H9 (cell line): ENCODE data around the gene B4GALNT4. TPM values are rescaled to one million over a fixed set of nuclear protein-coding genes. Genes with fewer than 3 reads are reported as not detected.

Source experiments
- DNase-seq: peaks from one replicate; pipeline ENCODE4 v3.0.0-alpha.2; 2017
- H2AFZ ChIP-seq: one replicate; pipeline ENCODE4 v1.6.1; 2013; ENCODE audit warnings: mild to moderate bottlenecking, low read length, control low read depth, moderate library complexity
- H2AK5ac ChIP-seq: 2 replicates; pipeline ENCODE4 v1.6.1; 2013; ENCODE audit warnings: low read length, control low read depth, mixed read lengths; ENCODE audit not compliant: insufficient read length
- H2BK120ac ChIP-seq: one replicate; pipeline ENCODE4 v1.6.1; 2013; ENCODE audit warnings: low read depth, mild to moderate bottlenecking, low read length, control low read depth, inconsistent platforms; ENCODE audit not compliant: poor library complexity, severe bottlenecking
- H2BK12ac ChIP-seq: 2 replicates; pipeline ENCODE4 v1.6.1; 2013; ENCODE audit warnings: low read length, control low read depth, mixed read lengths, low read depth; ENCODE audit not compliant: insufficient read length
- H2BK15ac ChIP-seq: 2 replicates; pipeline ENCODE4 v1.6.1; 2013; ENCODE audit warnings: low read depth, low read length, control low read depth
- H2BK20ac ChIP-seq: one replicate; pipeline ENCODE4 v1.6.1; 2013; ENCODE audit warnings: low read depth, mild to moderate bottlenecking, low read length, control low read depth, inconsistent platforms; ENCODE audit not compliant: poor library complexity, severe bottlenecking
- H2BK5ac ChIP-seq: 2 replicates; pipeline ENCODE4 v1.6.1; 2013; ENCODE audit warnings: low read length, control low read depth, mixed read lengths; ENCODE audit not compliant: insufficient read length
- H3K14ac ChIP-seq: 2 replicates; pipeline ENCODE4 v1.6.1; 2013; ENCODE audit warnings: low read length, control low read depth; ENCODE audit not compliant: insufficient read depth
- H3K18ac ChIP-seq: 2 replicates; pipeline ENCODE4 v1.6.1; 2013; ENCODE audit warnings: low read depth, mild to moderate bottlenecking, mixed read lengths, low read length, control low read depth; ENCODE audit not compliant: insufficient read length
- H3K23ac ChIP-seq: 2 replicates; pipeline ENCODE4 v1.6.1; 2013; ENCODE audit warnings: low read length, control low read depth, mixed read lengths, low read depth; ENCODE audit not compliant: insufficient read length
- H3K23me2 ChIP-seq: 2 replicates; pipeline ENCODE4 v1.6.1; 2013; ENCODE audit warnings: low read depth, mild to moderate bottlenecking, mixed read lengths, low read length, control low read depth; ENCODE audit not compliant: insufficient read length, poor library complexity, severe bottlenecking
- H3K27ac ChIP-seq: 2 replicates; pipeline ENCODE4 v1.5.1; 2013; ENCODE audit warnings: low read length, control low read depth, mixed read lengths, low read depth; ENCODE audit not compliant: insufficient read length
- H3K27me3 ChIP-seq: 2 replicates; pipeline ENCODE4 v1.6.1; 2013; ENCODE audit warnings: low read length, control low read depth, inconsistent platforms; ENCODE audit not compliant: insufficient read depth
- H3K4ac ChIP-seq: 2 replicates; pipeline ENCODE4 v1.6.1; 2013; ENCODE audit warnings: low read depth, mild to moderate bottlenecking, control low read depth, inconsistent platforms, low read length, moderate library complexity
- H3K4me1 ChIP-seq: 2 replicates; pipeline ENCODE4 v1.6.1; 2013; ENCODE audit warnings: low read length, control low read depth, inconsistent platforms; ENCODE audit not compliant: insufficient read depth
- H3K4me2 ChIP-seq: 2 replicates; pipeline ENCODE4 v1.6.1; 2013; ENCODE audit warnings: low read length, control low read depth, mixed read lengths; ENCODE audit not compliant: insufficient read length, insufficient read depth
- H3K56ac ChIP-seq: 2 replicates; pipeline ENCODE4 v1.6.1; 2013; ENCODE audit warnings: low read depth, mild to moderate bottlenecking, mixed read lengths, low read length, control low read depth; ENCODE audit not compliant: insufficient read length
- H3K79me1 ChIP-seq: 2 replicates; pipeline ENCODE4 v1.6.1; 2013; ENCODE audit warnings: low read depth, mild to moderate bottlenecking, moderate library complexity, low read length, control low read depth, inconsistent platforms; ENCODE audit not compliant: insufficient read depth, poor library complexity, severe bottlenecking
- H3K79me2 ChIP-seq: 2 replicates; pipeline ENCODE4 v1.6.1; 2013; ENCODE audit warnings: low read length, control low read depth, inconsistent platforms; ENCODE audit not compliant: insufficient read depth
- H3K9ac ChIP-seq: 2 replicates; pipeline ENCODE4 v1.6.1; 2013; ENCODE audit warnings: low read length, control low read depth, mixed read lengths; ENCODE audit not compliant: insufficient read length; ENCODE audit errors: extremely low read depth
- H3K9me3 ChIP-seq: one replicate; pipeline ENCODE4 v1.6.1; 2013; ENCODE audit warnings: low read depth, low read length, inconsistent platforms; ENCODE audit not compliant: control insufficient read depth
- H3T11ph ChIP-seq: one replicate; pipeline ENCODE4 v1.6.1; 2013; ENCODE audit warnings: mild to moderate bottlenecking, low read length, control low read depth, inconsistent platforms
- H4K20me1 ChIP-seq: one replicate; pipeline ENCODE4 v1.6.1; 2013; ENCODE audit not compliant: control insufficient read depth, insufficient read length, insufficient read depth
- H4K5ac ChIP-seq: 2 replicates; pipeline ENCODE4 v1.6.1; 2013; ENCODE audit warnings: low read depth, mild to moderate bottlenecking, mixed read lengths, low read length, control low read depth; ENCODE audit not compliant: insufficient read length
- H4K8ac ChIP-seq: replicated peaks from 2 replicates; pipeline ENCODE4 v1.6.1; 2013; ENCODE audit warnings: low read length, control low read depth, mixed read lengths, low read depth; ENCODE audit not compliant: insufficient read length
- H4K91ac ChIP-seq: 2 replicates; pipeline ENCODE4 v1.6.1; 2013; ENCODE audit warnings: low read depth, mild to moderate bottlenecking, moderate library complexity, mixed read lengths, low read length, control low read depth; ENCODE audit not compliant: insufficient read length
- H3K27ac Mint-ChIP-seq, 3 experiments: 2 replicates in 2 of 3; 3 replicates in 1 of 3; pipeline ENCODE4 v1.8.0; 2020 to 2021; ENCODE audit warnings: mixed read lengths in 3 of 3, mild to moderate bottlenecking in 1 of 3, moderate library complexity in 1 of 3
- H3K27me3 Mint-ChIP-seq: 2 replicates; pipeline ENCODE4 v1.8.0; 2021; ENCODE audit warnings: low read depth, mild to moderate bottlenecking, moderate library complexity, mixed read lengths
- H3K36me3 Mint-ChIP-seq, 3 experiments: 2 replicates in 2 of 3; 3 replicates in 1 of 3; pipeline ENCODE4 v1.8.0; 2020 to 2021; ENCODE audit warnings: low read depth in 3 of 3, mixed read lengths in 3 of 3; ENCODE audit not compliant: insufficient read depth in 1 of 3
- H3K4me1 Mint-ChIP-seq, 2 experiments: 2 replicates each; pipeline ENCODE4 v1.8.0; 2020; ENCODE audit warnings: mixed read lengths in 2 of 2
- H3K4me3 Mint-ChIP-seq, 2 experiments: 2 replicates in 1 of 2; 3 replicates in 1 of 2; pipeline ENCODE4 v1.8.0; 2020 to 2021; ENCODE audit warnings: mild to moderate bottlenecking in 2 of 2, mixed read lengths in 2 of 2, moderate library complexity in 1 of 2
- H3K9me3 Mint-ChIP-seq, 2 experiments: 2 replicates in 1 of 2; 3 replicates in 1 of 2; pipeline ENCODE4 v1.8.0; 2020; ENCODE audit warnings: mild to moderate bottlenecking in 2 of 2, mixed read lengths in 2 of 2, moderate library complexity in 1 of 2
- CTCF ChIP-seq: fragments of 200-600 bp; sonication (generic); conservative IDR thresholded peaks from 3 replicates; pipeline ENCODE4 v1.8.0; 2021; ENCODE audit warnings: antibody characterized with exemption, mild to moderate bottlenecking
- WGBS: extraction: QIAGEN DNeasy Blood & Tissue Kit; methylation state at CpG from one replicate; pipeline ENCODE4 v1.1.7; 2013; ENCODE audit warnings: missing lambda C conversion rate, low lambda C conversion rate, mixed read lengths; ENCODE audit not compliant: insufficient read length; ENCODE audit errors: extremely low coverage; 5-methylcytosine and 5-hydroxymethylcytosine counted together
- total RNA-seq: library from RNA; stranded (reverse); gene quantifications from 2 replicates; pipeline ENCODE4 v1.2.1, GENCODE V29; 2021

Gene B4GALNT4
- total RNA-seq, 1 experiment from 2014 or later: 105 TPM

GRCh38 chr11:368414-369335 lies 624 bp upstream of the B4GALNT4 start:
- Histone ChIP-seq H4K20me1 (no peaks in the 10 kb centered on the region), H2BK120ac (no peak overlapping the region), H2BK5ac (no peak overlapping the region), H4K8ac (no peak overlapping the region), H3K79me2 (no peaks in the 10 kb centered on the region), H3K9me3 (no peaks in the 10 kb centered on the region), H3K56ac (no peak overlapping the region), H2BK15ac (no peak overlapping the region), H3K27ac (no peak overlapping the region), H3T11ph (no peak overlapping the region), H3K23me2 (no peaks in the 10 kb centered on the region), H3K4me2 (peak overlapping the region; percentile 69), H4K91ac (no peak overlapping the region), H3K4ac (no peak overlapping the region), H3K79me1 (peaks cover 9% of the 10 kb centered on the region), H3K14ac (no peak overlapping the region), H3K27me3 (no peaks in the 10 kb centered on the region), H2AFZ (no peak overlapping the region), H3K9ac (no peak overlapping the region), H3K18ac (no peak overlapping the region), H4K5ac (no peak overlapping the region), H3K4me1 (no peaks in the 10 kb centered on the region), H3K23ac (no peak overlapping the region), H2BK20ac (no peak overlapping the region), H2AK5ac (no peak overlapping the region), H2BK12ac (no peak overlapping the region)
- H3K9me3 Mint-ChIP-seq: peaks cover 3 to 4% of the 10 kb centered on the region in 2 experiments; a peak in 4 of 5 replicates
- peaks cover 22 to 28% (median 22%) of the 10 kb centered on the region in 3 experiments for H3K36me3 Mint-ChIP-seq
- peak; percentile 56 for DNase-seq
- WGBS: no CpG with 5 or more reads among the region's 61 CpGs
- H3K27ac Mint-ChIP-seq: peak overlapping the region; percentile 64 to 94 (median 84); a peak in 4 of 7 replicates
- TF ChIP-seq CTCF: no peak
- peak overlapping the region; percentile 77 to 89 for H3K4me3 Mint-ChIP-seq
- H3K27me3 Mint-ChIP-seq: peaks cover 17% of the 10 kb centered on the region
- H3K4me1 Mint-ChIP-seq: peaks cover 20 to 27% of the 10 kb centered on the region in 2 experiments
